HCEC 1CT (cell line): Measurements from ENCODE around the gene TMEM14B.
A peak's percentile ranks its signal among the peaks of the same experiment; 100 is the strongest.
"Not testable (repeated sequence)": the region's sequence is repeated elsewhere in the genome, so short reads cannot be mapped to it uniquely, and the experiment has no call there.

Experiments
- DNase-seq: peaks from one replicate; pipeline ENCODE4 v3.0.0-alpha.2; 2017

TMEM14B gene

GRCh38 chr6:10747251-10747972, at the start of gene TMEM14B:
TMEM14B (plus strand) TSS chr6:10747805; CDS start chr6:10749246, 1,441 bp downstream.
- DNase-seq = peak; percentile 96

GRCh38 chr6:10713962-10714361, 33.6 kb upstream of the TMEM14B start:
- DNase-seq = no peak

GRCh38 chr6:10719296-10719963, 28.2 kb upstream of the TMEM14B start:
- DNase-seq = peak; percentile 3

- DNase-seq = no peak
Measured at GRCh38 chr6:10719964-10720264, 27.7 kb upstream of the TMEM14B start.

- DNase-seq = no peak
Measured at GRCh38 chr6:10720265-10720959, 27.2 kb upstream of the TMEM14B start.

- DNase-seq = not testable (repeated sequence)
Measured at GRCh38 chr6:10720960-10721849, 26.4 kb upstream of the TMEM14B start.

- no peak for DNase-seq
Measured at GRCh38 chr6:10721850-10722569, 25.6 kb upstream of the TMEM14B start.

GRCh38 chr6:10722570-10722819, 25.1 kb upstream of the TMEM14B start:
- DNase-seq = no peak

- DNase-seq = peak; percentile 99
Measured at GRCh38 chr6:10722820-10723566, 24.6 kb upstream of the TMEM14B start, which contains the start of gene TMEM14C. TMEM14C (plus strand) TSS chr6:10723070; CDS start chr6:10724614, 1,544 bp downstream.

GRCh38 chr6:10723567-10723881, 24.1 kb upstream of the TMEM14B start:
- no peak for DNase-seq

- DNase-seq = no peak
Measured at GRCh38 chr6:10725044-10725443, 22.6 kb upstream of the TMEM14B start.

GRCh38 chr6:10725716-10726115, 21.9 kb upstream of the TMEM14B start:
- no peak for DNase-seq

GRCh38 chr6:10730254-10730653, 17.4 kb upstream of the TMEM14B start:
- DNase-seq = no peak

- no peak for DNase-seq
Measured at GRCh38 chr6:10733151-10733715, 14.4 kb upstream of the TMEM14B start.

- DNase-seq = no peak
Measured at GRCh38 chr6:10733863-10734262, 13.7 kb upstream of the TMEM14B start.

- DNase-seq = no peak
Measured at GRCh38 chr6:10736731-10737130, 10.9 kb upstream of the TMEM14B start.

- no peak for DNase-seq
Measured at GRCh38 chr6:10740061-10740460, 7.5 kb upstream of the TMEM14B start.

- DNase-seq = not testable (repeated sequence)
Measured at GRCh38 chr6:10741643-10742042, 6.0 kb upstream of the TMEM14B start.

- DNase-seq = no peak
Measured at GRCh38 chr6:10742251-10742650, 5.4 kb upstream of the TMEM14B start.

- no peak for DNase-seq
Measured at GRCh38 chr6:10743515-10743914, 4.1 kb upstream of the TMEM14B start.

GRCh38 chr6:10745116-10745515, 2.5 kb upstream of the TMEM14B start:
- no peak for DNase-seq

GRCh38 chr6:10746915-10747250, 722 bp upstream of the TMEM14B start:
- DNase-seq = no peak
